Activated T-cell treated with anti-CD3 and anti-CD28 coated beads for 48 hours (primary cell): ENCODE measurements around the gene HMBS.
A peak's percentile ranks its signal among the peaks of the same experiment; 100 is the strongest.
"Not testable (repeated sequence)": the region's sequence is repeated elsewhere in the genome, so short reads cannot be mapped to it uniquely, and the experiment has no call there.

Experiments used
- DNase-seq: peaks from one replicate; pipeline ENCODE4 v3.0.0-alpha.2; 2020; ENCODE audit warnings: low read depth

Gene HMBS

DNA sequence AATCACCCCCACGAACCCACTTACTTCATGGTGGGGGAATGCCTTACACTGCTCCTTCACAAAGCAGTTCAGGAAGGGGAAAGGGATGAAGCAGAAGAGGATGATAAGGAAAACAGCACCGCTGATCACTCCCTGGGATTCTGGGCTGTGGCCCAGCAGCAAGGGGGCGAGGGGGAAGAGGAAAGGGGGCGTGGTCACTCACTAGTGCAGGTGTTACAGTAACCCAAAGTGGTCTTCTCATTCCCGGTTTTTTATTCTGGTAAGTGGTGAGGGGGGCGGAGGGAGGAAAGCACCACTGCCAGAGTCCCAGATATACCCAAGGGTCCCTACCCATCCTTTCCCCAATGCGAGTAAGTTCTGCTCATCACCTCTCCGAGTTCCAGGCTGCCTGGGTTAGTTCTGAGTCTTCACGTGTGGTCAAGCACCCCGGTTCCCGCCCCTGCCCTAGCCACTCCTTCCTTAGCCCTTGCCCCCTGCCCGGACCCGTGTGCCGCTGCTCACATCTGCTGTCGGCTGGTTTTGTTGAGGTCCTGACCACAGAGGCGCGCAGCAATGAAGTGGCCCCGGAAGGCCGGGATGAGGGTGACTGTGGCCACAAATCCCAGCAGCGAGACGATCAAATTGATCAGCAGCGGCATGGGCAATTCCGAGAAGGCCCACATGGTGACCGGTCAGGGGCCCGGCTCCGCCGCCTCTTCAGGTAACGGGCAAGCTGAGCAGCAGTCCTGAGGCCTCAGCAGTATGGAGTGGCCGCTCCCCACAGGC lies 16.5 kb downstream of the HMBS start:
- no peak for DNase-seq

DNA sequence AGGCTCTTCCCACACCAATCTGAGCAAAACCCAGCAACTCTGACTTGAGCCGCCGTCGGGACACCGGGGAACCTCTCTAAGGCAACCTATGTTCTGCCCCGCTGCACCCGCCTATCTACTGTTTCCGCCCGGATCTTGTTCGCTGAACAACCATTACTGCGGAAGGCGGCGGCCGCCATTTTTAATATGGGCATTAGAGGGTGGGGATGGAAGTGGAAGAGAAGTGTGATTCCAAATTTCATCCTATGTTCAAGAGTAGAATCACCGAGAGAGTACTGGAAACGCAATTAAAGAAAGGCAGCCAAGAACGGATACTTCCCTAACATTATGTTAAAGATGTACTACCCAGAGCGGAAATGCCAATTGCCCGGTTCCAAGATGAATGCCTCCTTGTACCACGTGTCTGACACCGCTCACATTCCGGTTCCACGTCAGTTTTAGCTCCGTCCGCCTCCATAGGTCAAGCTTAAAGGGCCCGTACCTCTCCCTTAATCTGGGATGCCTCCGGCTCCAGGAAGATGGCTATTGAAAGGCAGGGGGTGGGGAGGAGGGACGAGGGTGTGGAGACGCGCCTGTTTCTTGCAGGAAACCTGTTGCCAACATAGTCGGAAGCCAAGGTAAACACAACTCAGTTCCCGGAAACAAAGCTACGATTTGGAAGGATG lies 17.2 kb downstream of the HMBS start, which contains the start of gene DPAGT1:
Gene DPAGT1, minus strand, starts transcription at position 95 of the 665 bp plus-strand sequence. CDS start 198 bp downstream, outside the sequence.
- DNase-seq: peak; percentile 77

DNA sequence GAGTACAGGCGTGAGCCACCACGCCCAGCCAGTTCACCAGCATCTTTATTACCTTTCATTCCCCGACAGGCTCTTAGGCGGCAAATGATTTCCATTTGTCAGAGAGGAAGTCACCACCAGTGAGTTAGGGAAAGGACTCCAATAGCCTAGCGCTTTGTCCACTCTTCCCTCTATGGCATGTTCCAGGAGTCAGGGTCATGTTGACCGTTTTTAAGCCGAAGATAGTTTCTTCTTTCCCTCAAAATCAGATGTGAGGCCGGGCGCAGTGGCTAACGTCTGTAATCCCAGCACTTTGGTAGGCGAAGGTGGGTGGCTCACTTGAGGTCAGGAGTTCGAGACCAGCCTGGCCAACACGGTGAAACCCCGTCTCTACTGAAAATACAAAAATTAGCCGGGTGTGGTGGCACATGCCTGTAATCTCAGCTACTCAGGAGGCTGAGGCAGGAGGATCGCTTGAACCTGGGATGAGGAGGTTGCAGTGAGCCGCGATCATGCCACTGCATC lies 18.5 kb downstream of the HMBS start:
- not testable (repeated sequence) for DNase-seq

DNA sequence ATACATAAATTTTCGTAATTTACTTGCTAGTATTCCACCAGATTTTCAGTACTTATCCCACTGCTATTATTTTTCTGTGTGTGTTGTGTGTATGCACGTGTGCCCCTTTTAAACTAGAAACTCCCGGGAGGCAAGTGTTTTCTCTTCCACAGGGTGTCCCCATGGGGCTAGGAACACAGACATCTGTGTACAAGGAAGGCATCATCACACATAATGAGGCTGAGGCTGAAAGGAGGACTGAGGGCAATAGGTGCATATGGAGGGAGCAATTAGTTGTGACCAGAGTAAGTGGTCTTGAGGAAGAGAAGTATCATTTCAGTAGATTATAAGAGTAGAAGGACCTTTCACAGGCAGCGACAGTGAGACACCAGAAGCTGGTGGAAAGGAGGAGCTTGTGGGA lies 19.1 kb downstream of the HMBS start:
- DNase-seq: no peak

DNA sequence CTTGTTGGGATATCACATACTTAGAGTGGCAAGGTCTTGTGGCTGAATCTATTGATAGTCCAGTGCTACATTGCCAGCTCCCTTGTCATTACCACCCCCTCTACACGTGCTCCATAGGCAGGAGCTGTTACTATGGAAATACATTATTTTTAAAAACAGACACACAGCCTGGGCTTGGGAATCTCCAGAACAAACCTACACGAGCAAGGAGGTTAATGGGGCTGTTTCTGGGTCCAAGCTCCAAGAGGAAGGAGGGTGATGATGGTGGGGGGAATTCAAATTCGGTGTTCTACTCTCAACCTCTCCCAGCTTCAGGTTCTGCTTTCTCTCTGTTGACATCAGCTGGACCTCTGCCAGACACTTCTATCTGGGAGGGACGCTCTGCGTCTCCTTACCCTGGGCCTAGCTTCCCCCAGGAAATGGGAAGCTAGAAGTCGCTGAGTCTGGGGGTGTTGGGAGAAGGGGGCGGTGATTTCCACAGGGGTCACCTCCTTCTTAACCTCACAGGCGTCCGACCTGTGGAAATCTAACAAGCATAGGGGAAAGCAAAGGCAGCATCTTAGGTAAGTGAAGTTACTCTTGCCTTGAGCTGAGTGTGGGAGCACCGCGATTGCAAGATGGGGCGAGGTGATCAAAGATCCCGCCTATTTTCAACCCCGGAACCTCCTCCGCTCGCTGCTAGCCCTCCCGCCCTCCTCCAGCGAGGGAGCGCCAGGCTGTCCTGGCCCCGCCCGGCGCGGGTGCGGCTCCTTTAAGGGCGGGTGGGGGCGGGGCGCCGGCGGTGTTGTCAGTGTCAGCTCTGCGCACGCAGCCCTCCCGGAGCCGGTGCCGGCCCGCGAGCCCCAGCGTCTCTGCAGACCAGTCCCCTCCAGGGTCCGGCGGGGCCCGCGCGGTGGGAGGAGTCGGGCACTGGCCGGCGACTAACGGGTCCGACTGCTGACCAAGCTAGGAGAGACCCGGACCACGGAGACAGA lies 22.2 kb downstream of the HMBS start, which contains the start of gene C2CD2L:
Gene C2CD2L, plus strand, starts transcription at position 781 of the 974 bp plus-strand sequence. CDS start 398 bp downstream, outside the sequence.
- peak; percentile 91 for DNase-seq

DNA sequence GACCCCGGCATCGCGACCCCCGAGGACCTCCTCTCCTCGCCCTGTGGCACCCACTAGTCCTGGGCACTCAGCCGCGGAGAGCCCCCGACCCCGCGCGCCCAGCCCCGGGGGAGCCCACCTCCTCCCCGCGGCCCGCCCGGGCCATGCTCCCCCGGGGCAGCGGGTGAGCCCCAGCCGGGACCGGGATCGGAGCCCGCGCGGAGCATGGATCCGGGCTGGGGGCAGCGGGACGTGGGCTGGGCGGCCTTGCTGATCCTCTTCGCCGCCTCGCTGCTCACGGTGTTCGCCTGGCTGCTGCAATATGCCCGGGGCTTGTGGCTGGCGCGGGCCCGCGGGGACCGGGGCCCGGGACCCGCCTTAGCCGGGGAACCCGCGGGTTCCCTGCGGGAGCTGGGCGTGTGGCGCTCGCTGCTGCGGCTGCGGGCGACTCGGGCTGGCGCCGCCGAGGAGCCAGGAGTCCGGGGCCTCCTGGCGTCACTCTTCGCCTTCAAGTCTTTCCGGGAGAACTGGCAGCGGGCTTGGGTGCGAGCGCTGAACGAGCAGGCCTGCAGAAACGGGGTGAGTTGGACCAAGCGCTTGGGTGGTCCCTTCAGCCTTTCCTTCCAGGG lies 23.0 kb downstream of the HMBS start:
- DNase-seq: no peak

DNA sequence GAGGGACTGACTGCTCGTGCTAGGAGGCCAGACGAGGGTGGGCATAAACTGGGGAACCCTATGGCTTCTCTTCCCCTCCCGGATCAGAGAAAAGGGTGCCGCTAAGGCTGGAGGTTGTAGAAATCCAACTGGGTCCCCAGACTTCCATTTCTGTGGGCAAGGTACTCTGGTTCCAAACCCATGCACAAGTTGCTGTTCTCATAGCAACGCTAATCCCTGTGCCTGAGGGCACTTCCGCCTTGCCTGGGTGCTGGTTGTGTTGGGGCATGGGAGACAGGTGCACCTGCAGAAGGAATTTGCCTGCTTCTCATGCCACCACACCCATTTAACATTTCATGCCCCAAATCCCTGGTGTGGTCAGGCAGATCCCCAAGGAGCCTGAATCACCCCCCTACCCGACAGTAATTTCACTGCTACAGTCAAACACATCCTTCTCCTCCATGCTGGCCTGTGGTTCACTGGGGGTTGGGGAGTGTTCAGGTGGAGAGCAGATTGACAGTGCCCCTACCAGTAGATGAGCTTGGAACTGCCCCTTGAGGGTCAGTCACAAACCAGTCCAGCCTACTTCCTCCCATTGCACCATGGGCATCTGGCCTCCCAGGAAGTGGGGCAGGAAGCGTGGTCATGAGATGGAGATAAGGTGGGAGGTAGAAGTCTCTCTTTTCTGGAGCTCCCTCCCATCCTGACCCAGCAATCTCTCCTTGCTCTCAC lies 23.6 kb downstream of the HMBS start:
- no peak for DNase-seq

DNA sequence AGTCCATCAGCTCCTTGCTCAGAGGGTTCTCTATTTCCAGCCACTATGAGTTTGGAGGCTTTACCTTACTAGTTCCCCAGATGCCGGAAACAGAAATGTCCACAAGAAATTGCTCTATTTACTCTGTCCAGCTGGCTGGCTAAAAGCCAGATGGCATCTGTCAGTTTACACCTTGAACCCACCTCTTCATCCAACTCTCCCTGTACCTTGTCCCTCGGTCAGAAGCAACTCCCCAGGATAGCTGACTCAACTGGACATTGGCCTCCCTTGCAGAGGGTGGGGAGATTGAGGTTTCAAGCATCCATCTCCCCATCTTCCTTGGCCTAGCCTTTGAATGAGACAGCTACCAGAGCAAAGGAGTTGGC lies 24.2 kb downstream of the HMBS start:
- no peak for DNase-seq

DNA sequence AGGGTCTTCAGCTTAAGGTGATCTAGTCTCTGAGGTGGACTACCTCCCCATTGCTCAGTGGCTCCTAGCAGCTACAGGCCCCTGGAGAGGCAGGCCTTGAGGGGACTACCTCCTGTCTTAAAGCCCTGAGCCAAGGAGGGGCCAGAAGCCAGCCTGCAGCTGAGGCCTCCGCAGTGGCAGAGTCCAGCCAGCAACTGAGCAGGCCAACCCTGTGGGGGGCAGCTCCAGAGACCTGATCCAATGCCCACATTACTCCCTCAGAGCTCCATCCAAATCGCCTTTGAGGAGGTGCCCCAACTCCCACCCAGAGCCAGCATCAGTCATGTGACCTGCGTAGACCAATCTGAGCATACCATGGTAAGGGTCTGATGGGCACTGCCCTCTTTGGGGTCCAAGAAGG lies 25.2 kb downstream of the HMBS start:
- no peak for DNase-seq

DNA sequence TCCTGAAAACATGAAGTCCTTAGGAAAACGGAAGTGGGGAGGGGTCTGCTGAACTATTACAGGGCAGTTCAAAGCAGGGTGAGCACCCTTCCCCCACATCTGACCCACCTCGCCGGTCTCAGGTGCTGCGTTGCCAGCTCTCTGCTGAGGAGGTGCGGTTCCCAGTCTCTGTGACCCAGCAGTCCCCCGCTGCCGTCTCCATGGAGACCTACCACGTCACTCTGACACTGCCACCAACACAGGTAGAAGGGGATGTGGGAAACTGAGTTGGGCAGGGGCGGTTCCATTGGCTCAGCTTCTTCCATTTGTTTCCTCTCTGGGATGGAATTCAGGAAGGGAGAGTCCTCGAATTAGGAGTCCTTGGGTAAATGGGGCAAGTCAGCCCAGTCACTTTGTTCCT lies 25.8 kb downstream of the HMBS start:
- no peak for DNase-seq

DNA sequence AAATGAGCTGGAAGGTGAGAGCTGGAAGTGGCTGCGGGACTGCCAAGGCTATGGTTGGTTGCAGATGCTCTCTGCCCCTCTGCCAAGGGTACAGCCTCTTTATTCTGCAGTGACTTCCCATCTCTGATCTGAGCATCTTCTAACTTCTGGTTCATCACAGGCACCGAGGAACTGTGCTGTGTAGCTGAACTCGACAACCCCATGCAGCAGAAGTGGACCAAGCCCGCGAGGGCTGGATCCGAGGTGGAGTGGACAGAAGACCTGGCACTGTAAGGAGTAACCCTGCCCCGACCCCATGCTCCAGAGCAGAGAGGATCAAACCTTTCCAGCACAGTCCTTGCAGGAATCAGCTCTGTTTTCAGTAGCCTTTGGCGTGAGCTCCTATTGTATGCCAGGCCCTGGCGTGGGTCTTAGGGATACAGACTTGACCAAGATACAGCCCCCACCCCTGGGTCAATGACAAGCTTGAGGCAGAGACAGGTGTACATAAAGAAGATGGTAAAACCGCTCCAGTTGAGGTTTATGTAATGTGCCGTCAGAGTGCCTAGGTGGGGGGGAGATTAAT lies 26.8 kb downstream of the HMBS start:
- DNase-seq: no peak

DNA sequence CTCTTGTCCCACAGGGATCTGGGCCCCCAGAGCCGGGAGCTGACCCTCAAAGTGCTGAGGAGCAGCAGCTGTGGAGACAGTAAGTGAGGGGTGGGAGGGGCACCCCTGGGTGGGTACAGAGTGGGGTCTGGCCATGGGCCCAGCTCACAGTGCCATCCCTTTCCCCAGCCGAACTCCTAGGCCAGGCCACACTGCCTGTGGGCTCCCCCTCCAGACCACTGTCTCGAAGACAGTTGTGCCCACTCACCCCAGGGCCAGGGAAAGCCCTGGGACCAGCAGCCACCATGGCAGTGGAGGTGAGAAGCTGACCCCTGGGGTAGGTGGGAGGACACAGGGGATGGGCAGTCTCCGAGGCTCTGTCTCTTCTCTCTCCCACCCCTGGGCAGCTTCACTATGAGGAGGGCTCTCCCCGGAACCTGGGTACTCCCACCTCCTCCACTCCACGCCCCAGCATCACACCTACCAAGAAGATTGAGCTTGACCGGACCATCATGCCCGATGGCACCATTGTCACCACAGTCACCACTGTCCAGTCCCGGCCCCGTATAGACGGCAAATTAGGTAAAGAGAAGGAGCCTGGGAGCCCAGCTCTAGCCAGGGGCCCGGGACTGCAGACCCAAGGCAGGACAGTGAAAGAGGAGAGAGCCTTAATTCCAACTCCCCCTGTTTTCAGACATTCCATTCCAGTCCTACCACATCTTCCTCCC lies 27.8 kb downstream of the HMBS start:
- DNase-seq: no peak

DNA sequence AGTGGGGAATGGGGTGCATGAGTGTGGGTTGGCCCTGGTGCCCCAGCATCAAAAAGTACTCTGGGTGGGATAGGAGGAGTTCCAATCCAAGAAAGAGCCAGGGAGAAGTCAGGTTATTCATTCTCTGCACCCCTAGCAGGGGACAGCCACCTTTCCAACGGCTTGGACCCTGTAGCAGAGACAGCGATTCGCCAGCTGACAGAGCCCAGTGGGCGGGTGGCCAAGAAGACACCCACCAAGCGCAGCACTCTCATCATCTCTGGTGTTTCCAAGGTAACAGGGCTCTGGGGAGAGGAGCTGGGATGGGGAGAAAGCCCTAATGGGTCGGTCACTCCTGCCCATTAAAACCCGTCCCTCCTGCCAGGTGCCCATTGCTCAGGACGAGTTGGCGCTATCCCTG lies 29.0 kb downstream of the HMBS start:
- DNase-seq: no peak

DNA sequence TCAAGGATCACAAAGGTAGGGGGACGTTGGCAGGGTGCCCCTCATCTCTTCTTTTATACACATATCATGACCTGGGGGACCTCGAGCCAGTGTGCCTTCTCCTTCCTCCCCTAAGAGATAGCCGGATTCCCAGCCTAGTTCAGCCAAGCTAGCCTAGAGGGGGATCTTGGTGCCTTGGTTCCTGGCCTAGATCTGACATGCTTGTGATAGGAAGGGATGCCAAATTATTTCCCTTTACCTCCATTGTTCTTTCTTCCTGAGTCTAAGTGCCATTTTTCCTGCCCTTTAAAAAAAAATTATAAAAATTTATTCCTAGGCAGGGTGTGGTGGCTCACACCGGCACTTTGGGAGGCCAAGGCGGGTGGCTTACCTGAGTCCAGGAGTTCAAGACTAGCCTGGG lies 29.7 kb downstream of the HMBS start:
- no peak for DNase-seq

DNA sequence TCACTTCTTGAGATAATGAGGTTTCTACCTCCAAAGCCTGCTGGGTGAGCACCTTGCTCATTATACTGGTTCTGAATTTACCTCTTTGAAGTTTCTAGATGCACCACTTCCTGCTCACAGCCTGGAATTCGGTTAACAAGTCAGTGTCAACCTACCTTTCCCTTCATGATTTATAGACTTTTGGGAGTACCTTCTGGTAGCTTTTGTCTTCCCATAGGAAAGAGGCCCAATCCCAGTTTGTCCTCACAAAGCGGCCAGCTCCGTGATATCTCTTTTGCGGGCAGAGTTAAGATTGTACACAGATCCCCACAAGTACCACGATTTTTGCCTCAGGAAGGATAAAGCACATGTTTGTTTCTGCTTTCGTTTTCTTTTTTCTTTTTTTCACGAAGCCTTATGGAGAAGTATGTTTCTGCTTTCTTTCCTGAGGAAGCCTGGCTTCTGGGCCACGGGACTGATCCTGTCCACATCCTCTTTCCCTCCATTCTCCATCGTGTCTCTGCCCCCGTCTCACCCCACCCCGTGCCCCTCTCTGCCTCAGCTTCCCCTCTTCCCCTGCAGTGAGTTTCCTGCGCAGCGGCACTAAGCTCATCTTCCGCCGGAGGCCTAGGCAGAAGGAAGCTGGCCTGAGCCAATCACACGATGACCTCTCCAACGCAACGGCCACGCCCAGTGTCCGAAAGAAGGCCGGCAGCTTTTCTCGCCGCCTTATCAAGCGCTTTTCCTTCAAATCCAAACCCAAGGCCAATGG lies 31.0 kb downstream of the HMBS start:
- DNase-seq: no peak

DNA sequence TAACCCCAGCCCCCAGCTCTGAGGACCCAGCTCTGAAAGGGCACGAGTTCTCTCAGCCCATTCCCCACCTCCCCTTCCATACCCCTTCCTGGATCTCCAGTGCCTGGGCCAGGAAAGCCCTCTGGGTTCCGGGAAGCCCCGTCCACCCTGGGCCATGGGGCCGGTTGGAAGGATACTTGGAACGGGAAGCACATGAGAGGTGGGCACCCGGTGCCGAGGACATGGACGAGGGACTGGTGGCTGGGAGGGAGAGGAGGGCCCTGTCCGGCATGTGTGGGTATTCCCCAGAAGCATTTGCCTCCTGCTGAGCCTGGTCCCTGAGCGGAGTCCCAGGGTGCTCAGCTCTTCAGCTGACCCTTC lies 31.5 kb downstream of the HMBS start:
- DNase-seq: no peak

DNA sequence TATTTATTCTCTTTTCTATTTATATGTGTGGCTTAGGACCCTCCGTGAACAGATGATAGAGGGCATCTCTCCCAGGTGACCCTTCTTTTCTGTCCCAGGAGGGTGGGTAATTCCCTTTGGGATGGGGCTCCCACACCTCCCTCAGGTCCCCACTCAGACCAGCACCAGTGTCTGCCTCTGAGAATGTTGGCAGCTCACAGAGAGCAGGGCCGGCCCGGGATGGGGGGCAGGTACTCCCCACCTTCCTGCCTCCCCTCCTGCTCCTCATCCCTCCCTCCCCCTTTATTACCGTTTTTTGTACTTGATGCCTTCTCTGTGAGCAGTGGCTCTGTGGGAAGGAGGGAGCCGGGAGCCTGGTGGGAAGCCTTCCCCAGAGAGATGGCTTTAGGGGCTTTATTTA lies 31.9 kb downstream of the HMBS start:
- DNase-seq: no peak

DNA sequence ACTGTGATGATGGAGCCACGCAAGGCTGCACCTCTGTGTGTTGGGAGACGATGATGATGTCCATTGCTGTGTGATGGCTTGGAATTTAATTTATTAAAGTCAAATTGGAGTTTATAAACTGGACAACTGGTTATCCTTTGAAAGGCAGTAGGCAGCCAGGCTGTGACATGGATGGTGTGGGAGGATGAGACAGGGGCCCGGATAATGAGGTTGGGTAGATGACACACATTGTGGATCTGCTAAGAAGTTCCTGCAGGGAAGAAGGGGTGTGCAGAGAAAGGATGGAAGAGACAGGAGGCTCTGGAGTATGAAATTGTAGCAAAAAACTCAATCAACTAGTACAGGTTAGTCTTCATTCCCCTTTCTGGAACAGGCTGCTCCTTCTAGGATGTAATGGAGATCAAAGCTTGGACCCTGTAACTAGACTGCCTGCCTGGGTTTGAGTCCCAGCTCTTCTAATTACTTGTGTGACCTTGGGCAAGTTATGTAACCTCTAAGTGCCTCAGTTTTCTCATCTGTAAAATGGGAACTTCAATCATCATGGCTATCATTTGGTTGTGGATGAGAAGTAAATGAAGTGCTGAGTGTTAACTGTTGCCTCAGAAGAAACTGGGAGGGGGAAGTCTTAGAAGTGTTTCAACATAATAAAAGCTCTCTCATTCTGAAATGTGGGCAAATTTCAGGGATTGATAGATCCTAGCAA lies 32.5 kb downstream of the HMBS start:
- no peak for DNase-seq

DNA sequence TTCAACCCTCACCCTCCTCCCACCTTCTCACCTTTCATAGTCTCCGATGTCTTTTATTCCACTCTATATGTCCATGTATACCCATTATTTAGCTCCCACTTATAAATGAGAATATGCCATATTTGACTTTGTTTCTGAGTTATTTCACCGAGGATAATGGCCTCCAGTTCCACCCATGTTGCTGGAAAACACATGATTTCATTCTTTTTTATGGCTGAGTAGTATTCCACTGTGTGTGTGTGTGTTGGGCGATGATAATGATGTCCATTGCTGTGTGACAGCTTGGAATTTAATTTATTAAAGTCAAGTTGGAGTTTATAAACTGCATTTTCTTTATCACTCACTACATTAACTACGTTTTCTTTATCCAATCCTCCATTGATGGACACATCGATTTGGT lies 33.5 kb downstream of the HMBS start:
- DNase-seq: no peak
